D721Med (cell line): ENCODE measurements around the gene BMPR1B.

ENCODE experiments used
- DNase-seq: peaks from one replicate; pipeline ENCODE4 v3.0.0; 2011; ENCODE audit warnings: low spot score; ENCODE audit not compliant: insufficient read length
- FAIRE-seq: peaks from 2 replicates; lab custom pipeline; 2011; peaks lifted over from hg19 to GRCh38; lab: Jason Lieb, UNC
- TF ChIP-seq, protein P1 (sequence below): IDR thresholded peaks from 2 replicates; pipeline ENCODE4 v1.5.1; 2012; ENCODE audit warnings: mild to moderate bottlenecking, control low read depth; ENCODE audit not compliant: insufficient read depth; ENCODE audit errors: missing control alignments

Gene BMPR1B

DNA sequence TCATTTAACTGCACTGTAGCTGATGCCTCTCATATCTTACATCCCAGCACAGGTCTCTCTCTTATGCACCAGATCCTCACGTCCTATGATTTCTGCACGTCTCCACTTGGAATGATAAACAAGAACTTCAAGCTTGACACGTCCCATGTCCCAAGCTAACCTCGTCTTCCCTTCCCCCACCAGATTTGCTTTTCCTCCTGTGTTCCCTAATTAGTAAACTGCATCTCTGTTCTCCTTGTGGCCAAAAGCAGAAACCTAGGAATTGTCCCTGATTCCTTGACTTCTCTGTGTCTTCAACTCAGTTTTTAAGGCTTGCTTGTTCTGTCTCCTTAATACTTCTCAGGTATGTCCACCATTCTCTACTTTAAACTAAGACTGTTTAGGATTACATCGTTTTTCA, 171.9 kb downstream of the BMPR1B start:
- TF ChIP-seq, protein P1, sequence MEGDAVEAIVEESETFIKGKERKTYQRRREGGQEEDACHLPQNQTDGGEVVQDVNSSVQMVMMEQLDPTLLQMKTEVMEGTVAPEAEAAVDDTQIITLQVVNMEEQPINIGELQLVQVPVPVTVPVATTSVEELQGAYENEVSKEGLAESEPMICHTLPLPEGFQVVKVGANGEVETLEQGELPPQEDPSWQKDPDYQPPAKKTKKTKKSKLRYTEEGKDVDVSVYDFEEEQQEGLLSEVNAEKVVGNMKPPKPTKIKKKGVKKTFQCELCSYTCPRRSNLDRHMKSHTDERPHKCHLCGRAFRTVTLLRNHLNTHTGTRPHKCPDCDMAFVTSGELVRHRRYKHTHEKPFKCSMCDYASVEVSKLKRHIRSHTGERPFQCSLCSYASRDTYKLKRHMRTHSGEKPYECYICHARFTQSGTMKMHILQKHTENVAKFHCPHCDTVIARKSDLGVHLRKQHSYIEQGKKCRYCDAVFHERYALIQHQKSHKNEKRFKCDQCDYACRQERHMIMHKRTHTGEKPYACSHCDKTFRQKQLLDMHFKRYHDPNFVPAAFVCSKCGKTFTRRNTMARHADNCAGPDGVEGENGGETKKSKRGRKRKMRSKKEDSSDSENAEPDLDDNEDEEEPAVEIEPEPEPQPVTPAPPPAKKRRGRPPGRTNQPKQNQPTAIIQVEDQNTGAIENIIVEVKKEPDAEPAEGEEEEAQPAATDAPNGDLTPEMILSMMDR, result no peak
- FAIRE-seq (no peak), DNase-seq (no peak)

DNA sequence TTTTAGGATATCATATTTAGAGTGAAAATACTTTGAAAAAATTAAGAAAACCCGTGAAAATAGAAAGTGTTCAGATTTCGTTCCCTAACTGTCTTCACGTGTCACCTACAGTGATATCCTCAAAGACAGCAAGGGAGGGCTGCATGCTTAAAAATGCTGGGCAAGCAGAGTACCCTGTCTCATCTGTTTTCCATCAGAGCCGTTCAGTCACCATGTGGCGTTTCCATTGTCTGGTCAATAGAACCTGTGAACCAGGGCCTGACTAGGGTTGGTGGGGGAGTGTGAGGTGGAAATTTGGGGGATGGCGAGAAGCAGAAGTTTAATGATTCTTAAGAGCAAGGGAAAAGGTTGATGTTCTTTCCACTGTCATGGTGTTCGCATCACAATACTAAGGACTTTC, 173.9 kb downstream of the BMPR1B start:
- DNase-seq (no peak), FAIRE-seq (no peak)
- TF ChIP-seq, protein P1, result no peak

DNA sequence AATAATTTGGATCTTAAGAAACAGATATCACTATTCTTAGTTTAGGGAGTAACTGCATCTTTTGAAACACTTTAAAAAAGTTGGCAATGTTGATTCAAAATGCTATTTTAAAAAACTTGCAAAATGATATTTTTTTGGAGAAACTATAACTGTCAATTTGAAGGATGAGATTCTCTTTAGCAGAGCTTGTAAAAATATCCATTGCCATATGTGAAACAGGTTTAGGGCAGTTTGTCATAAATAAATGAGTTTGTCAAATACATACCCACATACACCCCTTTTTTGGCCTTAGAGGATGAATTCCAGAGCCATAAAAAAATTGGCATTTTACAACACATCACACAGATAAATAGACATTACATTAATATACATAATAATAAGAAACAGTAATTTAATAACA, 174.6 kb downstream of the BMPR1B start:
- FAIRE-seq (no peak), DNase-seq (no peak)
- TF ChIP-seq, protein P1, result no peak

DNA sequence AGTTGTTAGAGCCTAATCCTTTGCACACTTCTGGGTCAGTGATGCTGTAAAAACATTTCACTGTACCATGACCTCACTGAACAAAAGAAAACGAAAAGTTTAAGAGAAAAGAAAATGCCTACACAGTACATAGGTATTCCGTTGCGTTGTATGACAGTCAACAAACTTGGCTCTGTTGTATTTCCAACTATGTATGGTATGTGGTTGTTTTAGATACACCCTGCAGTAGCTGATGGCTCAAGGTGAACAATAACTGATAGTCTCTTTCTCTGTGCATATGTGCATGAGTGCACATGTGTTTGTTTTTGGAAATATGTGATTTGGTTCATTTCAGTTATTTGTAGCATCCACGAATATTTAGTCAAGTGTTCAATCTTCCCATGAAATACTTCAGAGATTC, 176.0 kb downstream of the BMPR1B start:
- TF ChIP-seq, protein P1, result no peak
- DNase-seq (no peak), FAIRE-seq (no peak)

DNA sequence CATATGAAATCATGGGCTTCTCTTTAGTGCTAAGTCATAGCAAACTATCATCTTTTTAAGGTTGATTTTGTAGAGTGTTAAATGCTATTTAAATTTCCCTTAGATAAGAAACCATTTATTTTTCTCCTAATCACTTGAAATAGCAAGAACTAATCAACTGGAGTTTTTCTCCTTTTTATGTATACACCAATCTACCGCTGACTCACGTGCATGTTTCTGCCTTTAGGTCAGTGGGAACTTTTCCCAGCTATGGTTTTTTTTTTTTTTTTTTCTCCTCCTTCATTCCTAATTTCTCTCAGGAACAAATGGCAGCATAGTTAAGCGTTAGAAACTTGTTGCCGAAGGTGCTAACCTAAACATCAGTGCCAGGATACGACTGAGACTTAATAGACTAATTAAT, 176.4 kb downstream of the BMPR1B start:
- DNase-seq (no peak), FAIRE-seq (no peak)
- TF ChIP-seq, protein P1, result no peak

DNA sequence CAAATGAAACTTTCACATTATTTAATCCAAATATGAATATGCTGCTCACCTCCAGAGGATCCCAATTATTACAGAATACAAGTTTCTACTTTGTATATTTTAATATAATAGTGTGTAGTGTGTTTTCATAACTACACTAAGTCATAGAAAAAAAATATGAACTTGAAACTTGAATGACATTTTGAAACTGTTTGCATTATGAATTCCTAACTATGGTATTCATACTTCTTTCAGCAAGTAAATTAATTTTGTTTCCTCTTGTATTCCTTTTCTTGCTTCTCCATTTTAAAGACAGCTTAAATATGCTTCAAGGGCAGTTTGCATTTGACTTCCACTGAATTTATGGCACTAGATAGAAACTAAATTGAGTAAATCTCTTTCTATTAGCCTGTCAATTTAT, 177.1 kb downstream of the BMPR1B start:
- FAIRE-seq, result no peak
- DNase-seq, result no peak
- TF ChIP-seq, protein P1, result no peak

DNA sequence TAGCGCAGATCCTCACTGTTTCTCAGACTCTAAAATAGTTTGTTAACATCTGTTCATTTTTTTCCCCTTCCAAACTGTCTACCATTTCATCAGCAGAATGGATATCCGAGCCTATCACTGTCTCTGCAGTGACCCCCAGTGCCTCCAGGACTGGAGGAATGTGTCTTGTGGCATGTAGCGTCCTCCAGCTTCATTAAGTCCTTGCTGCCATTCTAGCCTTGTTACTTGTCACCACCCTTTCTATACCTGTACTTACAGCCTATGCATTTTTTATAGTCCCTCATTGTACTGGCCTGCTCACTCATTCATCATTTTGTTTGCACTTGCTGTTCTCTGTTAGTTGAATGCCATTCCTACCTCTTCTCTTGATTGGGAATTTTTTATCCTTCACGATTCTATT, 179.1 kb downstream of the BMPR1B start:
- TF ChIP-seq, protein P1, result no peak
- FAIRE-seq (no peak), DNase-seq (no peak)
